ENCODE measurements around the gene FANCF.
"Not testable (repeated sequence)": the region's sequence is repeated elsewhere in the genome, so short reads cannot be mapped to it uniquely, and the experiment has no call there.

Gene FANCF, protein sequence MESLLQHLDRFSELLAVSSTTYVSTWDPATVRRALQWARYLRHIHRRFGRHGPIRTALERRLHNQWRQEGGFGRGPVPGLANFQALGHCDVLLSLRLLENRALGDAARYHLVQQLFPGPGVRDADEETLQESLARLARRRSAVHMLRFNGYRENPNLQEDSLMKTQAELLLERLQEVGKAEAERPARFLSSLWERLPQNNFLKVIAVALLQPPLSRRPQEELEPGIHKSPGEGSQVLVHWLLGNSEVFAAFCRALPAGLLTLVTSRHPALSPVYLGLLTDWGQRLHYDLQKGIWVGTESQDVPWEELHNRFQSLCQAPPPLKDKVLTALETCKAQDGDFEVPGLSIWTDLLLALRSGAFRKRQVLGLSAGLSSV

DNA sequence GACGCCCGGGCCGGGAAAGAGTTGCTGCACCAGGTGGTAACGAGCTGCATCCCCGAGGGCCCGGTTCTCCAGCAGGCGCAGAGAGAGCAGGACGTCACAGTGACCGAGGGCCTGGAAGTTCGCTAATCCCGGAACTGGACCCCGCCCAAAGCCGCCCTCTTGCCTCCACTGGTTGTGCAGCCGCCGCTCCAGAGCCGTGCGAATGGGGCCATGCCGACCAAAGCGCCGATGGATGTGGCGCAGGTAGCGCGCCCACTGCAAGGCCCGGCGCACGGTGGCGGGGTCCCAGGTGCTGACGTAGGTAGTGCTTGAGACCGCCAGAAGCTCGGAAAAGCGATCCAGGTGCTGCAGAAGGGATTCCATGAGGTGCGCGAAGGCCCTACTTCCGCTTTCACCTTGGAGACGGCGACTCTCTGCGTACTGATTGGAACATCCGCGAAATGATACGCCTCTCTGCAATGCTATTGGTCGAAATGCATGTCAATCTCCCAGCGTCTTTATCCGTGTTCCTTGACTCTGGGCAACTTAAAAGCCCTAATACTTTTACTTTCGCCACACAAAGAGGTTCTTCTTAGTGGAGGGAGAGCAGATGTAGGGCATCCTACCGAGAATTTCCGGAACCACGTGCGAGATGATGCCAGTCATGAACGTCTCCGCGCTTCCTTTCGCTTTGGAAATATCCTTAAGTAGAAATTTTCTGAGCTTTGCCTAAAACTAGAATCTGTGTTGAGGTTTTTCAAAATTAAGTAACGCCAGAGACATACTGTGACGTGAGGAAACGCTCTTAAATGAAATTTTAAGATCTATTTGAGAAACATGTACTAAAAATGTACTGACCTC is at the start of gene FANCF:
FANCF (minus strand) TSS at position 376 of the 840 bp plus-strand sequence; CDS start at position 363, 13 bp downstream.
- DNase-seq = peak; percentile 95

DNA sequence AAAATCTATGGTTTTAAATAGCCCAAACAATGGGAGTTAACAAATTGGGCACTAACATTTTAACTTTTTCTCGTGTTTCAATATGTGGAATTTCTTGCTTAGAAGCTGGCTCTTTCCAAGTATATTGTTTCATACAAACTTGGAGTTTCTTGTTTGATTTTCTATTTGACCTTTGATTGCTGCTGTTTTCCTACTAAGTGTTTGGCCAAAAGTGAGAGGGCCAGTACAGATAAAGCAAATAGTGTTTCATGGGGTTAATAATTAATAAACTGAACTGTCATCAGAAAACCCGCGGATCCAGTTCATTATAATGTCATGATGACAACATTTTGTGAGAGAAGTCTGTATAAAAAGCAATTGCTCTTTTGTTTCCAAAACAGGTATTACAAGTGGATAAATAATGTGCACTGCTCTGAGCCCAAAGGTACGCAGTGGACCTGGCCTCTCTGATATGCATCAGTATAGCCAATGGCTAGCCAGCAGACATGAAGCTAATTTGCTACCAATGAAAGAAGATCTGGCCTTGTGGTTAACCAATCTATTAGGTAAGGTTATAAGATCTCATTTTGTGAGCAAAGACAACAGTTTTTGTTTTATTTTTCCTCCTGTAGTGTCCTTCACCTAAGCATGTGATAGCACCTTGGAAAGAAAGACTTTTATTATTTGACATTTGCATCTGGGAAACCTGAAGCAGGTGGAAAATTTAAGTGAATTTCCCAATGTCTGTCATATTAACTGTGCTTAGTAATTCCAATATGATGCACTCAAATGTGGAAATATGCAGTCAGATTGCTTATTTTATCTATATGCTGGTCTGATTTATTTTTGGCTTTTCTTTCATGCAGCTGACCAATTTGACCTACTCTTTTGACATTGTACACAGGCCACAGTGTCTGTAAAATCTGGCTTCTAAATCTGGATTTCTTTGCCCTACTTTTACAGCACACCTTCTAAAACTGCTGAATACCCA is 49.1 kb upstream of the FANCF start:
- no peak for DNase-seq

DNA sequence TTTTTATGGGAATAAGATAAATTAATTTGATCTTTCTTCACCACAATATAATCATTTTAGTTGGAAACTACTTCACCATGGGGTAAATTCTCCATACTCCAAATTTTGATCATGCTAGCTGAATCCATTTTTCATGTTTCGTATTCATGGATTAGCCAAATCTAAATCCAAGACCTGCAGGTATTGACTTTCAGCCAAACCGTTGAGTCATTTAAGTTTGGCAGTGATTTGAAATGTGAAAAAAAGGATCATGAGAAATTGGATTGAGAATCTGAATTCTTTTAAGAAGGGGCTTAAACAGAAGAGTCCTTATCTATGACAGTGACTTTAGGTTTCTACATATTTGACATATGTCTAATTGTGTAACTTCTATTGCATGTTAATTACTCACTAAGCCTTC is 46.1 kb upstream of the FANCF start:
- DNase-seq = no peak

DNA sequence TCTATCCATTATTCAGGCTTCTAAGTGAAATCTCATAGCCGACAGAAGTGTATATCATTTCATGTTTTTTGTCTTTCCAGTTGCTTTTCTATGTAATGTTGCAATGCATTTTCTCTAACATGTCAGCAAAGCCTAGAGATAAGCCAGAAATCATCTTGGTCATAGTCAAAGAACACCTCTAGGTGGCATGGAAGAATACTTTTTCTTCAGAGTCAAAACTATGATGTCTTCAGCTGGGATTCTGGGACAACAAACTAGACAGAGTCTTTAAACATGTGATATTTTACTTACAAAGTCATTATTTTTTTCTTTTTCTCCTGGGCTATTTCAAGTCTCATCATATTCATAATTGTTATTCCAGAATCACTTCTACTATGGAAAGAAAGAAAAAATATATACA is 45.2 kb upstream of the FANCF start:
- no peak for DNase-seq

DNA sequence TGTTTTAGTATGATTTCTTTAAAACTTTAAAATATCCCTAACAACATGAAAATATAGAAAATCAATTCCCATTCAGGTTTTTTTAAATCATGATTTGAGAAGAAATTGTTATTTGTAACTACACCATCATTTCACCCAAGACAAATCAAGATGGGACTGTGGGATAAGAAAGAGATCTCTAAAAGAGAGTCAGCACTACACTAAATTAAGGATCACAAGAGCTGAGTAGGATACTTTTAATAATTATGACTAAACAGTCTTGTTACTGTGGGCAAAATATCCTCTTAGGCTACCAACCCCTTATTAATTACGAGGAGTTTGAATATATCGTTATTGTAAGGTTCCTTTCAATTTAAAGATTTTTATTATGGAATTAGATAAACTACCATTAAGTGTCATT is 43.7 kb upstream of the FANCF start:
- no peak for DNase-seq

DNA sequence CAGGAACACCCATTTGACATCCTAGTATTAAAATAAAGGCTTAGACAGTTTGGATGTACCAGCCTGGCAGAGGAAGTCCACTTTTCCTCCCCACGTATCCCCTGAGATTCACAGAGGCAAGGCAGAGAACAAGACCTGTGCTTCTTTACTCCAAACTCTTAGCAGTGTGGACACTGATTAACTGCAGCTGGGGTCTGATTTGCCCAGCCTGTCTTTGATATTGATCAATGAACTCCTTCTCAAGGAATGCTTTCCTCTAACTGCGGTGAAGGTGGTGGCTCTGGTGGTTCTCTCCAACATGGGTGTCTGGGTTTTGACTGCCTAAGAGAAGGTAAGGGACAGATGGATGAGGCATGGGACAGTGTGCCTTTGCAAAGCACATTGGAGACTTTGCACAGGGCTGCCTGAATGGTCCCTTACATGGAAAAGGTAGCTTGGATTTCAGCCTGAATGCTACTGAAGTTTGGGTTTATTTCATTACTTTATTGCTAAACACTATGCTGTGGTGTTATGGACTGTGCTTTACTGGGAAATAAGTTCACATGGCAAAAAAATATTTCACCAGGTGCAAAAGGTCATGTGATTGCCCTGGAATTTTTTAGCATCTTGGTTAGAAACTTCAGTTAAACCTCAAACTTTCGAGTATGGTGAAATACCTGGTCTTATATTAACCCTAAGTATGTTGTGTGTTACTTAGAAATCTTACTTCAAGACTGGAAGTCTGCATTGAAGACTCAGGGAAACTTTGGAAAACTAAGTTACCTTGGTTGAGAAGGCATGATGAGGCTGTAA is 42.6 kb upstream of the FANCF start:
- no peak for DNase-seq

DNA sequence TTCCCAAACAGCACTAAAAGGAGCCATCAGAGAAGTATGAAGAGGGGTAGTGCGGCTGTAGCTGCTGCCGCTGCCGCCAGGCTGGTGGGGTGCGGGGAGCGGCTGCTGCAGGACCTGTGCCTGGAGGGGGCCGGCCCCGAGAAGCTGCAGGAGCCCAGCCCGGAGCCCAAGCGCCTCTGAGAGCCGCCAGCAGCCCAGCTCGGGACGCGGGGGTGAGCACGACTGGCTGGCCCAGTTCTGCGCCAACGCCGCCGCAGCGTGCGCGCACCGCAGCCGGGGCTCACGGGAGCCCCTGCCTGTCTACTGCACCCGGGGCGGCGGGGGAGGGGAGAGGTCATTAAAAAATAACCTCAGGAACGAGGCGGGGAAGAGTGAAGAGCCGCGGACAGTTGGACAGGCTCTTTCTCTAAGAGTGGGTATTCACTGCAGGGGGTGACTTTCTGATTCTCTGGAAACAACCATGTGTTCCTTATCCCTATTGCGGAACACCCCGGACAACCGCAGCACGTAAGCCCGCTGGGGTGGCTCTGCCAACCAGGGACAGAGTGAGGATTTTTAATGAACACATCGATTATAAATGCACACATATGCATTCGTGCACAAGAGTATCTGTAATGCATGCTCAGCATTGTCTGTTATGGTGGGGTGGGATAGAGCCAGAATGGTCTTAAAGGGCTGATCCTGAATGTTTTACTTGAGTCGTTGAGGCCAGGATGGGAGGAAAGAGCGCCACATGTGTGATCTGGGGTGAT is 41.2 kb upstream of the FANCF start:
- DNase-seq = no peak

DNA sequence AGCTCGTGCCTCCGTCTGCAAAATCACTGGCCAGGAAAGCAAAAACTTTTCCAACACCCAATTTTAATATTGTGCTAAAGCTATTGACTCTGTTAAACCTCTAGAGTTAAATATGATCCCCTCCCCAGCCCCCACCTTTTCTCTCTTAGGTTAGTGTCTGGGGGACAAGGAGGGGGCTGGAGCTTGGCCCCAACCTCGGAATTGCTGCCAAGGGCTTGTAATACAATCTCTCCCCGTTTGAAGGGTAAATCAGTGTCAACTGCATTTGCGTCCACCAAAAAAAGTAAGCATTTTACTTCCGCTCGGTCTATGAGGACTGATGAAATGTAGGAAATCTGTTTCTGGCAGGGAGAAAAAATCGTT is 40.7 kb upstream of the FANCF start, which contains the start of gene GAS2:
GAS2 (plus strand) TSS at position 287 of the 363 bp plus-strand sequence. CDS start 8,259 bp downstream, outside the sequence.
- DNase-seq = no peak

DNA sequence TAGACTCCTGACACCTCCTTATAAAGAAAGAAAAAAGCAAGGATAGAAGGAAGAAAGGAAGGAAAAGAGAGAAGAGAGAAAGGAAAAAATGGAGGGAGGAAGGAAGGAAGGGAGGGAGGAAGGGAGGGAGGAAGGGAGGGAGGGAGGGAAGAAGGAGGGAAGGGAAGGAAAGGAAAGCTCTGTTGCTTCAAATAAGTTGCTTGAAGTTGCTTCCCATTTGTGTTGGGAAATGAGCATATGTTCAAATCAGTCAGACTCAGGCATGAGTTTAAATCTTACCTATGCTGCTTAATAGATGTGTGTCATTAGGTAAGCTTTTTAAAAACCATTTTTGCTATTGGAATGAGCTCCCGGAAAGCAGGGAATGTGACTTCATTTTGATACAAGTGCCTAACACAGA is 34.2 kb upstream of the FANCF start:
- DNase-seq = no peak

DNA sequence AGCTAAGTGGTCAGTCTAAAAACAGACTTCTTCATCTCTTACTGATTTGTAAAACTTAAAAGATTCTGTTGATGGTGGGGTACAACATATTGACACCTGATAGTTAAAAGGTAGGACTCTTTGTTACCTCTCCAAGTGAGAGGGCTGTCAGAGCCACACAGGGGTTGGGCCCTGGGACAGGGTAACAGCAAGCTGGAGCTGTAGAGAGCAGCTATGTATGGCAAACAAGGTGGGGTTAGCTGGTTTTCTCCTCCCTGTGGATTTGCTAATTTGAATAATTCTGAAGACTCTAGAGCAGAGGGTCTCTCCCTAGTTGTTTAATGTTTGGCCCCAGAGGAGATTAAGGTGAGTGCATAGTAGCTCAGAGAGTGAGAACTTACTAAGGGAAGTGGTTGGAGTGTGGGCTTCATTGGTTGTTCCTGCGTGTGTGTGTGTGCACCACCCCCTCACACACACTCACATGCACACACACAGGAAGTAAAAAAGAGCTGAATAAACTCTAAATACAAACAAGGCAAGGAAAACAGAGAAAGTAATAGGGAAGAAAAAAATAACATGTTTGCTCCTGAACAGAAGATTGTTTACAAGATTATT is 31.6 kb upstream of the FANCF start:
- no peak for DNase-seq

DNA sequence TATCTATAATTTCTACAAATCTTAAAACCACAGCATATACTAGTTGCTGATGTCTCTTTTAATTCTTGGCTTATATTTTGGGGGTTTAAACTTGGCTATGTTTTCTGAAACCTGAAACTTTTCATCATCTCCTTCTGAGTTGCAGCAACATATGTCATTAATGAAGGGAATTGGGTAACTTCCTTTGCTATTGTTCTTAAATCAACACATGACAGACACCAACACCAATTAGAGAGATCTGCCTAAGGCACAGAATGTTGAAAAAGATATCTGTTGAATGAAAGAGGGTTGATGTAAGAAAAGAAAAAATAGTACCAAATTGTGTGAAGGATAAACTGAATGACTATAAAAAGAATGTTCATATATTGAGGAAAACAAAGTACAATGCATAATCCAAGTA is 30.5 kb upstream of the FANCF start:
- DNase-seq = no peak

DNA sequence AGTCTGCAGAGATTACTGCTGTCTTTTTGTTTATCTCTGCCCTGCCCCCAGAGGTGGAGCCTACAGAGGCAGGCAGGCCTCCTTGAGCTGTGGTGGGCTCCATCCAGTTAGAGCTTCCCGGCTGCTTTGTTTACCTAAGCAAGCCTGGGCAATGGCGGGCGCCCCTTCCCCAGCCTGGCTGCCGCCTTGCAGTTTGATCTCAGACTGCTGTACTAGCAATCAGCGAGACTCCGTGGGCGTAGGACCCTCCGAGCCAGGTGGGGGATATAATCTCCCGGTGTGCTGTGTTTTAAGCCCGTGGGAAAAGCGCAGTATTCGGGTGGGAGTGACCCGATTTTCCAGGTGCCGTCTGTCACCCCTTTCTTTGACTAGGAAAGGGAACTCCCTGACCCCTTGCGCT is 26.7 kb upstream of the FANCF start:
- not testable (repeated sequence) for DNase-seq

DNA sequence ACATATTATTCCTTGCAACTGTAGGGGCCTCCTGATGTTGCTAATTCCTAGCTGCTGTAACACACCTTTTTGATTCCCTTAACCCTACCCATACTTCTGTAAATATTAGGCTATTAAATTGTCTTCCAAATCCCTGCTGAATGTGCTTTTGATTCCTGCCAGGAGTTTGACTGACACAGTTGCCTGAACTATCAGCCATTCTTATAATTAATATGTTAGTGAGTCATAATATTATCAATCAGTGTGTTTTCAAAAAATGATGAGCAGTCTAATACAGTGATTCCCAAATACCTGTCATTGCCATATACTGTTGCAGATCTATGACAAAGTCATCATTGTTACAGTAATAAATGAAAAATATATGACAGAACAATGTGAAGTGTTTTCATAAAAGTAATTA is 15.9 kb upstream of the FANCF start:
- DNase-seq = no peak

DNA sequence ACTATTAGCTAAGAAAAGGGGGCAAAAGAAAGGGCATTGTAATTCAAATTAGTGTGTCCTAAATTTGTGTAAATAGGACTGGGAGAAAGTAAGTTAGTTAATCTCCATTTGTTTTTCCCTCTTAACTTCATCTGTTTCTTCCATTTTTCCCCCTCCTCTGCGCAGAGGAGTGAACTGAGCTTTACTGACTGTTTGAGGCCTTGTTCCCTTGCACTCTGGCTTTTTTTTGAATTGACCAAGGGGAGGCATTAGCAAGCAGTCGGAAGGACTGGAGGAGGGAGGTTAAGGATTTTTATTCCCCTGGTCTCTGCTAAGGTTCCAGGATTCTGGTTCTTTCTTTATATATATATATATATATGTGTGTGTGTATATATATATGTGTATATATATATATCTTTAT is 15.2 kb upstream of the FANCF start:
- no peak for DNase-seq

DNA sequence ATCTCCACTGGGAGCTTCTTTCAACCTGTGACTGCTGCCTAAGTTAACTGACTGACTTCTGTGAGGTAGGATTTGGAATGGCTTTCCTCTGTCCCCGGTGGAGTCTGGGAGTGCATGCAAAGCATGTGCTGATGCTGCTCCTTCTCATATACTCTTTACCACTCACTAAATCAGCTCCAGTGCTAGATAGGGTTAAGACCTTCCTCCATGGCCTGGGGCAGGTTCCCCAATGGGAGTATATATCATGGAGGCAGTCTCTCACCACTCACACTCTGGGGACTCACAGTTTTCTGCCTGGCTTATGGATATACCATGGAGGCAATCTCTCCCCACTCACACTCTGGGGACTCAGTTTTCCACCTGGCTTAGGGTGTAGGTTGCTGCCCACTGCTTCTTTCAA is 10.1 kb upstream of the FANCF start:
- DNase-seq = no peak

DNA sequence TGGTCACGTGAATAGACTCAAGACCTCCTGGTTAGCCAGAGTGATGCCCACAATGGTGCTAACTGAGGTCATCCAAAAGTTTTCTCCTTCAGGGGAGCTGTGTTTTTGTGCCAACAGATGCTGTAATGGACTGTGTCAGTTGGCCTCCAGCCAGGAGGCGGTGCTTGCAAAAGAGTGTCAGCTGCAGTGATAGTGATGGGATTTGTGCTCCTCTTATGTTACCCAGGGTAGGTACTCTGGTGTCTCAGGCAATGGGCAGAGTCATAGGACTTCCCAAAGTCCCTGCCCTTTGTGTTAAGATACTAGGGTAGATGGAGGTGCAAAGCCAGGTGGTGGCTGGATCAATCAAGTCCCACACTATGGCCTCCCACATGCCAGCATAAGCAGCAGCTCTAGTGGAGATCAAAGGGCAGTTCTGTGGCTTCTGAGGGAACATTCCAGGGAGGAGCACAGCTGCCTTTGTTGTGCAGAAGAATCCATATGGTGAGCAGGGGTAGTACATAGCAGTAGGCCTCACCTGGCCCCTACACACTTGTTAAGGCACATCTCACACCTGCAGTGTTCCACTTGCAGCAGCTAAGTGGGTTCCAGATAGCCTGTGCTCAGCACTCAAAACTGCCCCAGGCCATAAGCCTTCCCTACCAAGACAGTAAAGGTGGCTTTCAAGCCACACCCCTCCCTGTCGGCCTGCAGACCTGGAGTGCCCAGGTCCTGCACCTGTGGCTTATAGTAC is 9.4 kb upstream of the FANCF start:
- no peak for DNase-seq

DNA sequence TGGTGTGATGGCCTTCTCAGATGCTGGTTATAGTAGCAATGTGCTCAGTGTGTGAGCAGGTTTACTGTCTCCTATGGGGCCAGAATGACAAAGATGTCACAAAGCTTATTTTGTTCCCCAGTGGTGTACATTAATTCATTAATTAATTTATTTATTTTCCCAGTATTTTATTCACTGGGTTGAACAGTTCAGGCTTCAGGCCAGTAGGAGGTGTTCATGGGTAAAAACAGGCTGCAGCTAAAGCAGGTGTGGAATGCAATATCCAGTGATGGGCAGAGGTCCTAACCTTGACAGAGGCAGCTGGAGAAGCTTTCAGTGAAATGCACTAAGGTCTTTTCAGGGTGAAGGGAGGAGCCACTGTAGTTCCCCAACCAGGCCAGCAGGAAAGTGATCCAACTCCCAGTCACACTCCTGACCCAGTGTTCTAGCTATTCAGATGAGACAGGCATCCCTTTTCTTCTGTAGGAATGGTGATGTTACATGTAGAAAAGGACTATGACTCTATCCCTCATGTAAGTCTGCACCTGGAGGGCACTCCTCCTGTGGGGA is 7.8 kb upstream of the FANCF start:
- no peak for DNase-seq

DNA sequence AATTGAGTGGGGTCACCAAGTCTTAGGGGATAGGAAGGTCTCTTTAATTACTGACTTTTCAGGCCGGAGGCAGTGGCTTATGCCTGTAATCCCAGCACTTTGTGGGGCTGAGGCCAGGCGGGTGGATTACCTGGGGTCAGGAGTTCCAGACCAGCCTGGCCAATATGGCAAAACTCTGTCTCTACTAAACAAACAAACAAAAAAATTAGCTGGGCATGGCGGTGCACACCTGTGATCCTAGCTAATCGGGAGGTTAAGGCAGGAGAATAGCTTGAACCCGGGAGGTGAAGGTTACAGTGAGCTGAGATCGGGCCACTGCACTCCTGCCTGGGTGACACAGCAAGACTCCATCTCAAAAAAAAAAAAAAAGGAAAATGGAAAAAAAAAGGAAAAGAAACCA is 1.8 kb upstream of the FANCF start:
- no peak for DNase-seq

DNA sequence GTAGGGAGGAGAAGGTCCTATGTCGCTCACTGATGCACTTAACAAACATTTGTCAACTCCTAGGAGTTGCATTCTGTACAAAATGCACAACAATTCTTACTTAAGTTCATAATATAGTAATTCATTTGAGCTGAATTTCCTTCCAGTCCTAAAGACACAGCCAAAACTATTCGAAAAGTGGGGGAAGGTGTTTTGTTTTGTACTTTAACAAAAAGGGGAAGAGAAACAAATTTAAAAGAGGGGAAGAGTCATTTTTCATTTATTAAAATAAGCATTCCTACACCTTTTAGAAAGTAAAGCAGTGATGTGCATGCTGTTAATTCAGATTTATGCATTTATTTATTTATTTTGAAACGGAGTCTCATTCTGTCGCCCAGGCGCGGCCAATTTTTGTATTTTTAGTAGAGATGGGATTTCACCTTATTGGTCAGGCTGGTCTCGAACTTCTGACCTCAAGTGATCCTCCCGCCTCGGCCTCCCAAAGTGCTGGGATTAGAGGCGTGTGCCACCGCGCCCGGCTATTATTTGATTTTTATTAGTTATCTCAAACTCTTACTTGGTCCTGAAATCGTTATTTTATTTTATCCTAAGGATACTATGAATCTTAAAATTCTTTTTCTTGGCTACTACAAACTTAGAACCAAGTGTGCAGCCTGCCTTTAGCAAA is 1.1 kb upstream of the FANCF start:
- DNase-seq = no peak

All from CD4-positive, alpha-beta T cell treated with Interleukin-15 for 1 hour (primary cell).